NCI-H226 (cell line): ENCODE results near the gene DPYSL4.

ENCODE experiments used
- DNase-seq: peaks from one replicate; pipeline ENCODE4 v3.0.0-alpha.2; 2015

The DPYSL4 gene

GRCh38 chr10:132197271-132198067, 10.7 kb downstream of the DPYSL4 start:
- DNase-seq: no peak

GRCh38 chr10:132198068-132198370, 11.3 kb downstream of the DPYSL4 start:
- no peak for DNase-seq

- DNase-seq: no peak
Observed at GRCh38 chr10:132198381-132199181, 11.8 kb downstream of the DPYSL4 start.

- no peak for DNase-seq
Observed at GRCh38 chr10:132199268-132199853, 12.6 kb downstream of the DPYSL4 start.

- no peak for DNase-seq
Observed at GRCh38 chr10:132199854-132200311, 13.1 kb downstream of the DPYSL4 start.

- DNase-seq: no peak
Observed at GRCh38 chr10:132200344-132201110, 13.8 kb downstream of the DPYSL4 start.

GRCh38 chr10:132201111-132201969, 14.6 kb downstream of the DPYSL4 start:
- DNase-seq: no peak

GRCh38 chr10:132202070-132202970, 15.6 kb downstream of the DPYSL4 start:
- DNase-seq: no peak

- DNase-seq: no peak
Observed at GRCh38 chr10:132203256-132204077, 16.7 kb downstream of the DPYSL4 start.

GRCh38 chr10:132204078-132204780, 17.5 kb downstream of the DPYSL4 start:
- DNase-seq: no peak

- DNase-seq: no peak
Observed at GRCh38 chr10:132204781-132205473, 18.2 kb downstream of the DPYSL4 start.

GRCh38 chr10:132205650-132206376, 19.1 kb downstream of the DPYSL4 start:
- DNase-seq: no peak

GRCh38 chr10:132206377-132206745, 19.6 kb downstream of the DPYSL4 start:
- no peak for DNase-seq

GRCh38 chr10:132206806-132207535, 20.2 kb downstream of the DPYSL4 start:
- no peak for DNase-seq

- DNase-seq: no peak
Observed at GRCh38 chr10:132207536-132208461, 21.1 kb downstream of the DPYSL4 start.

- DNase-seq: no peak
Observed at GRCh38 chr10:132208462-132209050, 21.8 kb downstream of the DPYSL4 start.
